Measurements from ENCODE around the gene SSR1. TPM values are rescaled to one million over a fixed set of nuclear protein-coding genes. Genes with fewer than 3 reads are reported as not detected.

Gene SSR1
- total and polyA plus RNA-seq, 9 of the 15 experiments (the other 6 are each of a cell fraction or from before 2014, with no cell fraction given): 87.7 to 220 (median 144) TPM

DNA sequence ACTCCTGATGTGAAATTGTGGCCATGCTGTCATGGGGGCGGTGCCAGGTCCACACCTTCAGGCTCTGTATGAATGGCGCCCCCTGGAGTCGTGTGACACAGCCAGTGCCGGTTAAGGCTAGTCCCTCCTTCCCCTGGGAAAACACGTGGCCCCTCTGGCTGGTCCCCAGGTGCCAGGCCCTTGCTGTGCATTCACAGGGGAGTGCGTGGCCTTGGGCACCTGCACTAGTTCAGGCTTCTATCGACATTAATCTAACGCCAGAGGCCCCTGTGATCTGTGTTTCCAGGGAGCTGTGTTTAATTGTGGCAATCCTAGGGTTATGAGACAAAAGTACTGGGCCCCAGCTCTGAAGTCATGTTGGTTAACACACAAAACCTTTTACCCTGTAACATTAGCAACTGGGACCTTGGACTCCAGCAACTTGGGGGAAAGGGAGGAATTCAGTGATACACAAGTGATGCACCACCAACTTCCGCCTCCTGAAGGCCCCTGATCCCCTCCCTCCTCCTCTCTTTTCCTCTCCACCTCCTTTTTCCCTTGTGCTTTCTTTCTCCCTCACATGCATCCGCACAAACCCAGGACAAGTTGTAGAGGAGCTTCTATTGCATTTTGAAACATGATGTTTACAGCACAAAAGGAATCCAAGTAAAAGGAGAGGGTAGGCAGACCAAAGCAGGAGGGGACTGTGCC is 74.0 kb downstream of the SSR1 start (continued):
- TF ChIP-seq, protein P1, sequence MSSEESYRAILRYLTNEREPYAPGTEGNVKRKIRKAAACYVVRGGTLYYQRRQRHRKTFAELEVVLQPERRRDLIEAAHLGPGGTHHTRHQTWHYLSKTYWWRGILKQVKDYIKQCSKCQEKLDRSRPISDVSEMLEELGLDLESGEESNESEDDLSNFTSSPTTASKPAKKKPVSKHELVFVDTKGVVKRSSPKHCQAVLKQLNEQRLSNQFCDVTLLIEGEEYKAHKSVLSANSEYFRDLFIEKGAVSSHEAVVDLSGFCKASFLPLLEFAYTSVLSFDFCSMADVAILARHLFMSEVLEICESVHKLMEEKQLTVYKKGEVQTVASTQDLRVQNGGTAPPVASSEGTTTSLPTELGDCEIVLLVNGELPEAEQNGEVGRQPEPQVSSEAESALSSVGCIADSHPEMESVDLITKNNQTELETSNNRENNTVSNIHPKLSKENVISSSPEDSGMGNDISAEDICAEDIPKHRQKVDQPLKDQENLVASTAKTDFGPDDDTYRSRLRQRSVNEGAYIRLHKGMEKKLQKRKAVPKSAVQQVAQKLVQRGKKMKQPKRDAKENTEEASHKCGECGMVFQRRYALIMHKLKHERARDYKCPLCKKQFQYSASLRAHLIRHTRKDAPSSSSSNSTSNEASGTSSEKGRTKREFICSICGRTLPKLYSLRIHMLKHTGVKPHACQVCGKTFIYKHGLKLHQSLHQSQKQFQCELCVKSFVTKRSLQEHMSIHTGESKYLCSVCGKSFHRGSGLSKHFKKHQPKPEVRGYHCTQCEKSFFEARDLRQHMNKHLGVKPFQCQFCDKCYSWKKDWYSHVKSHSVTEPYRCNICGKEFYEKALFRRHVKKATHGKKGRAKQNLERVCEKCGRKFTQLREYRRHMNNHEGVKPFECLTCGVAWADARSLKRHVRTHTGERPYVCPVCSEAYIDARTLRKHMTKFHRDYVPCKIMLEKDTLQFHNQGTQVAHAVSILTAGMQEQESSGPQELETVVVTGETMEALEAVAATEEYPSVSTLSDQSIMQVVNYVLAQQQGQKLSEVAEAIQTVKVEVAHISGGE (CRISPR knock-in tag; IDR thresholded peaks at IDR 0.05): no peak
- TF ChIP-seq ZNF766 (CRISPR knock-in tag; conservative IDR thresholded peaks at IDR 0.05) (no peak), ZNF830 (CRISPR knock-in tag; IDR thresholded peaks at IDR 0.05) (no peak), NRF1 (conservative IDR thresholded peaks at IDR 0.05 in 1 of 2, IDR thresholded peaks at IDR 0.05 in 1 of 2) (no peak), KLF10 (CRISPR knock-in tag; IDR thresholded peaks at IDR 0.05) (no peak), CHD2 (IDR thresholded peaks at IDR 0.05; ENCODE audit: low read depth, low read length) (no peak), SLC30A9 (CRISPR knock-in tag; IDR thresholded peaks at IDR 0.05) (no peak), PURB (CRISPR knock-in tag; IDR thresholded peaks at IDR 0.05; ENCODE audit: low read depth) (no peak), NFIX (CRISPR knock-in tag; IDR thresholded peaks at IDR 0.05; ENCODE audit: low read depth) (no peak), ZBTB1 (CRISPR knock-in tag; IDR thresholded peaks at IDR 0.05; ENCODE audit: borderline replicate concordance, low read depth) (no peak), PHF20 (IDR thresholded peaks at IDR 0.05; ENCODE audit: partially characterized antibody) (no peak), TRIM24 (IDR thresholded peaks at IDR 0.05) (no peak), CCAR2 (IDR thresholded peaks at IDR 0.05; ENCODE audit: low read depth, low read length) (no peak), HIVEP1 (CRISPR knock-in tag; IDR thresholded peaks at IDR 0.05) (no peak), SETDB1 (IDR thresholded peaks at IDR 0.05; ENCODE audit: low read length) (no peak)
- TF ChIP-seq, protein P2, sequence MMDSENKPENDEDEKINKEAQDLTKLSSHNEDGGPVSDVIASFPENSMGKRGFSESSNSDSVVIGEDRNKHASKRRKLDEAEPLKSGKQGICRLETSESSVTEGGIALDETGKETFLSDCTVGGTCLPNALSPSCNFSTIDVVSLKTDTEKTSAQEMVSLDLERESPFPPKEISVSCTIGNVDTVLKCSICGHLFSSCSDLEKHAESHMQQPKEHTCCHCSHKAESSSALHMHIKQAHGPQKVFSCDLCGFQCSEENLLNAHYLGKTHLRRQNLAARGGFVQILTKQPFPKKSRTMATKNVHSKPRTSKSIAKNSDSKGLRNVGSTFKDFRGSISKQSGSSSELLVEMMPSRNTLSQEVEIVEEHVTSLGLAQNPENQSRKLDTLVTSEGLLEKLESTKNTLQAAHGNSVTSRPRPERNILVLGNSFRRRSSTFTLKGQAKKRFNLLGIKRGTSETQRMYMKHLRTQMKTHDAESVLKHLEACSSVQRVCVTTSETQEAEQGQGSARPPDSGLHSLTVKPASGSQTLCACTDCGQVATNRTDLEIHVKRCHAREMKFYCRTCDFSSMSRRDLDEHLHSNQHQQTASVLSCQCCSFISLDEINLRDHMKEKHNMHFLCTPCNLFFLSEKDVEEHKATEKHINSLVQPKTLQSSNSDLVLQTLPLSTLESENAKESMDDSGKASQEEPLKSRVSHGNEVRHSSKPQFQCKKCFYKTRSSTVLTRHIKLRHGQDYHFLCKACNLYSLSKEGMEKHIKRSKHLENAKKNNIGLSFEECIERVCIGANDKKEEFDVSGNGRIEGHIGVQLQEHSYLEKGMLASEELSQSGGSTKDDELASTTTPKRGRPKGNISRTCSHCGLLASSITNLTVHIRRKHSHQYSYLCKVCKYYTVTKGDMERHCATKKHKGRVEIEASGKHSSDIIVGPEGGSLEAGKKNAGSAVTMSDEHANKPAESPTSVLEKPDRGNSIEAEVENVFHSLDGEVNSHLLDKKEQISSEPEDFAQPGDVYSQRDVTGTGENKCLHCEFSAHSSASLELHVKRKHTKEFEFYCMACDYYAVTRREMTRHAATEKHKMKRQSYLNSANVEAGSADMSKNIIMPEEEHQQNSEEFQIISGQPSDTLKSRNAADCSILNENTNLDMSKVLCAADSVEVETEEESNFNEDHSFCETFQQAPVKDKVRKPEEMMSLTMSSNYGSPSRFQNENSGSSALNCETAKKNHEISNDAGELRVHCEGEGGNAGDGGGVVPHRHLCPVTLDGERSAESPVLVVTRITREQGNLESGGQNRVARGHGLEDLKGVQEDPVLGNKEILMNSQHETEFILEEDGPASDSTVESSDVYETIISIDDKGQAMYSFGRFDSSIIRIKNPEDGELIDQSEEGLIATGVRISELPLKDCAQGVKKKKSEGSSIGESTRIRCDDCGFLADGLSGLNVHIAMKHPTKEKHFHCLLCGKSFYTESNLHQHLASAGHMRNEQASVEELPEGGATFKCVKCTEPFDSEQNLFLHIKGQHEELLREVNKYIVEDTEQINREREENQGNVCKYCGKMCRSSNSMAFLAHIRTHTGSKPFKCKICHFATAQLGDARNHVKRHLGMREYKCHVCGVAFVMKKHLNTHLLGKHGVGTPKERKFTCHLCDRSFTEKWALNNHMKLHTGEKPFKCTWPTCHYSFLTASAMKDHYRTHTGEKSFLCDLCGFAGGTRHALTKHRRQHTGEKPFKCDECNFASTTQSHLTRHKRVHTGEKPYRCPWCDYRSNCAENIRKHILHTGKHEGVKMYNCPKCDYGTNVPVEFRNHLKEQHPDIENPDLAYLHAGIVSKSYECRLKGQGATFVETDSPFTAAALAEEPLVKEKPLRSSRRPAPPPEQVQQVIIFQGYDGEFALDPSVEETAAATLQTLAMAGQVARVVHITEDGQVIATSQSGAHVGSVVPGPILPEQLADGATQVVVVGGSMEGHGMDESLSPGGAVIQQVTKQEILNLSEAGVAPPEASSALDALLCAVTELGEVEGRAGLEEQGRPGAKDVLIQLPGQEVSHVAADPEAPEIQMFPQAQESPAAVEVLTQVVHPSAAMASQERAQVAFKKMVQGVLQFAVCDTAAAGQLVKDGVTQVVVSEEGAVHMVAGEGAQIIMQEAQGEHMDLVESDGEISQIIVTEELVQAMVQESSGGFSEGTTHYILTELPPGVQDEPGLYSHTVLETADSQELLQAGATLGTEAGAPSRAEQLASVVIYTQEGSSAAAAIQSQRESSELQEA (IDR thresholded peaks at IDR 0.05; ENCODE audit: low read depth): no peak
- TF ChIP-seq, protein P3, sequence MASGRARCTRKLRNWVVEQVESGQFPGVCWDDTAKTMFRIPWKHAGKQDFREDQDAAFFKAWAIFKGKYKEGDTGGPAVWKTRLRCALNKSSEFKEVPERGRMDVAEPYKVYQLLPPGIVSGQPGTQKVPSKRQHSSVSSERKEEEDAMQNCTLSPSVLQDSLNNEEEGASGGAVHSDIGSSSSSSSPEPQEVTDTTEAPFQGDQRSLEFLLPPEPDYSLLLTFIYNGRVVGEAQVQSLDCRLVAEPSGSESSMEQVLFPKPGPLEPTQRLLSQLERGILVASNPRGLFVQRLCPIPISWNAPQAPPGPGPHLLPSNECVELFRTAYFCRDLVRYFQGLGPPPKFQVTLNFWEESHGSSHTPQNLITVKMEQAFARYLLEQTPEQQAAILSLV (tag; IDR thresholded peaks at IDR 0.05): no peak
